Smooth muscle cell (in vitro differentiated cells): ENCODE measurements around the gene IMPDH1. TPM values are rescaled to one million over a fixed set of nuclear protein-coding genes. Genes with fewer than 3 reads are reported as not detected.

Source experiments
- DNase-seq: peaks from one replicate; lab custom pipeline; 2025; ENCODE audit not compliant: unreplicated experiment; lab: John Stamatoyannopoulos, UW
- H2AFZ ChIP-seq: fragments of 200-600 bp; sonication (generic); 2 replicates; pipeline ENCODE4 v1.6.0; 2016; ENCODE audit warnings: antibody characterized with exemption, low read depth, mild to moderate bottlenecking
- H3F3A ChIP-seq: fragments of 200-600 bp; sonication (generic); 2 replicates; pipeline ENCODE4 v1.6.0; 2017; ENCODE audit warnings: antibody characterized with exemption, low read depth
- H3K27ac ChIP-seq: fragments of 200-600 bp; sonication (generic); 2 replicates; pipeline ENCODE4 v1.5.1; 2016; ENCODE audit warnings: low read depth, mild to moderate bottlenecking
- H3K27me3 ChIP-seq: fragments of 200-600 bp; sonication (generic); 2 replicates; pipeline ENCODE4 v1.6.1; 2016; ENCODE audit warnings: low read depth, mild to moderate bottlenecking
- H3K36me3 ChIP-seq: fragments of 200-600 bp; sonication (generic); 2 replicates; pipeline ENCODE4 v1.5.1; 2016; ENCODE audit warnings: low read depth
- H3K4me1 ChIP-seq: fragments of 200-600 bp; sonication (generic); 2 replicates; pipeline ENCODE4 v1.5.1; 2016; ENCODE audit warnings: low read depth
- H3K4me2 ChIP-seq: fragments of 200-600 bp; sonication (generic); 2 replicates; pipeline ENCODE4 v1.6.0; 2016; ENCODE audit warnings: mild to moderate bottlenecking
- H3K4me3 ChIP-seq: fragments of 200-600 bp; sonication (generic); 2 replicates; pipeline ENCODE4 v1.5.1; 2016; ENCODE audit warnings: mild to moderate bottlenecking
- H3K79me2 ChIP-seq: fragments of 200-600 bp; sonication (generic); 2 replicates; pipeline ENCODE4 v1.6.0; 2016; ENCODE audit warnings: low read depth, mild to moderate bottlenecking
- H3K9ac ChIP-seq: fragments of 200-600 bp; sonication (generic); 2 replicates; pipeline ENCODE4 v1.6.0; 2016; ENCODE audit warnings: low read depth
- H3K9me3 ChIP-seq: fragments of 200-600 bp; sonication (generic); replicated peaks from 2 replicates; pipeline ENCODE4 v1.5.1; 2016; ENCODE audit warnings: low read depth
- H4K20me1 ChIP-seq: fragments of 200-600 bp; sonication (generic); 2 replicates; pipeline ENCODE4 v1.6.0; 2016; ENCODE audit warnings: low read depth
- WGBS: methylation state at CpG from one replicate; pipeline ENCODE4 v1.1.7; 2016; ENCODE audit warnings: low lambda C conversion rate; 5-methylcytosine and 5-hydroxymethylcytosine counted together
- polyA plus RNA-seq: library from polyadenylated mRNA; unstranded; fragments of >200 nt; fragmentation: Nextera tagmentation; extraction: Ambion mirVana; gene quantifications from 2 replicates; pipeline ENCODE4 v1.2.1, GENCODE V29; 2016
- total RNA-seq: library from RNA; depleted of rRNA; stranded (reverse); fragments of >200 nt; gene quantifications from 2 replicates; pipeline ENCODE4 v1.2.3, GENCODE V29; 2014
- TF ChIP-seq, protein P1 (sequence below): fragments of 200-600 bp; sonication (generic); IDR thresholded peaks from 2 replicates; pipeline ENCODE4 v1.5.1; 2017; ENCODE audit warnings: borderline replicate concordance, mild to moderate bottlenecking, antibody characterized with exemption; ENCODE audit not compliant: insufficient read depth, poor library complexity, severe bottlenecking

Gene IMPDH1
- total and polyA plus RNA-seq, 2 experiments from 2014 or later, result 48.4 to 129 TPM

DNA sequence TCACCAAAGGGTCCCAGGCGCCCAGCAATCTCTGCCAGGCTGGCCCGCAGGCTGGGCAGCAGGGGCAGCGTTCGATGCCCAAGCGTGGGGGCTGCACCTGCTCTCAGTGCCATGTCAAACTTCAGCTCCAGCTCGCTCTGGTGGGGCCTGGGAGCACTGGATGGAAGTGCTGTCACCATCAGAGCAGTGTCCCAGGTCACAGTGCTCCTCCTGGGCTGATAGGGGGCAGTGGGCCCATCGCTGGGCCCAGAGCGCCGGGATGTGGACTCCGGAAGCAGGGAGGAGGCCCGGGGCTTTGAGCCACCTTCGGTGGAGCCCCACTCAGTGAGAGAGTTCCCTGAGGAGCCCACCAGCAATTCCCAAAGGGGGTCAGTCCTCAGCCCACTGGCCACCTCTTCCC, 50.4 kb downstream of the IMPDH1 start:
- no peak overlapping the region for H3K4me3 ChIP-seq
- no peaks in the 10 kb centered on the region for H3K36me3 ChIP-seq
- no peak overlapping the region for H3K27ac ChIP-seq
- no peak for DNase-seq
- TF ChIP-seq, protein P1, sequence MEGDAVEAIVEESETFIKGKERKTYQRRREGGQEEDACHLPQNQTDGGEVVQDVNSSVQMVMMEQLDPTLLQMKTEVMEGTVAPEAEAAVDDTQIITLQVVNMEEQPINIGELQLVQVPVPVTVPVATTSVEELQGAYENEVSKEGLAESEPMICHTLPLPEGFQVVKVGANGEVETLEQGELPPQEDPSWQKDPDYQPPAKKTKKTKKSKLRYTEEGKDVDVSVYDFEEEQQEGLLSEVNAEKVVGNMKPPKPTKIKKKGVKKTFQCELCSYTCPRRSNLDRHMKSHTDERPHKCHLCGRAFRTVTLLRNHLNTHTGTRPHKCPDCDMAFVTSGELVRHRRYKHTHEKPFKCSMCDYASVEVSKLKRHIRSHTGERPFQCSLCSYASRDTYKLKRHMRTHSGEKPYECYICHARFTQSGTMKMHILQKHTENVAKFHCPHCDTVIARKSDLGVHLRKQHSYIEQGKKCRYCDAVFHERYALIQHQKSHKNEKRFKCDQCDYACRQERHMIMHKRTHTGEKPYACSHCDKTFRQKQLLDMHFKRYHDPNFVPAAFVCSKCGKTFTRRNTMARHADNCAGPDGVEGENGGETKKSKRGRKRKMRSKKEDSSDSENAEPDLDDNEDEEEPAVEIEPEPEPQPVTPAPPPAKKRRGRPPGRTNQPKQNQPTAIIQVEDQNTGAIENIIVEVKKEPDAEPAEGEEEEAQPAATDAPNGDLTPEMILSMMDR, result no peak
- no peak overlapping the region for H3K9ac ChIP-seq
- H3K4me1 ChIP-seq, result peaks cover 10% of the 10 kb centered on the region
- no peaks in the 10 kb centered on the region for H3K9me3 ChIP-seq
- no peaks in the 10 kb centered on the region for H3K79me2 ChIP-seq
- peaks cover 25% of the 10 kb centered on the region for H3K27me3 ChIP-seq
- H4K20me1 ChIP-seq, result no peaks in the 10 kb centered on the region
- H2AFZ ChIP-seq, result no peak overlapping the region
- 97% methylated on average over 12 of the region's 12 CpGs for WGBS
- peaks cover 6% of the 10 kb centered on the region for H3F3A ChIP-seq
- H3K4me2 ChIP-seq, result no peak overlapping the region

DNA sequence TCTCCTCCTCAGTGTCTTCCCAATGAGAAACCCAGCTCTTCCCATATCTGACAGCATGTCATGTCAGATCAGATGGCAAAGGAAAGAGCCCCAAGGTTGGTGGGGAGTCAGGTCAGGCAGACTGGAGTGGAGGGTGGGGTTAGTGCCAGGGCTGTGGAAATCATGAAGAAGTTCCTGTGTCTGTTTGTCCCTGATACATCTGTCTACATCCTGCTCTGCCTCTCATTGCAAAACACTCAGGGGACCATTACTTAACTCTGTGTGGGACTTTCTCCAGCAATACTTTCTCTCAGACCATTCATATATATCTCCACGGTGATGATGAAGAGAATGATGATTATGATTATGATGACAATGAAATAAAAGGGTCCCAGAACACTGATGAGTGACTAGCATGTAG, 51.5 kb downstream of the IMPDH1 start:
- H3K27me3 ChIP-seq, result peaks cover 23% of the 10 kb centered on the region
- H3K79me2 ChIP-seq, result no peaks in the 10 kb centered on the region

DNA sequence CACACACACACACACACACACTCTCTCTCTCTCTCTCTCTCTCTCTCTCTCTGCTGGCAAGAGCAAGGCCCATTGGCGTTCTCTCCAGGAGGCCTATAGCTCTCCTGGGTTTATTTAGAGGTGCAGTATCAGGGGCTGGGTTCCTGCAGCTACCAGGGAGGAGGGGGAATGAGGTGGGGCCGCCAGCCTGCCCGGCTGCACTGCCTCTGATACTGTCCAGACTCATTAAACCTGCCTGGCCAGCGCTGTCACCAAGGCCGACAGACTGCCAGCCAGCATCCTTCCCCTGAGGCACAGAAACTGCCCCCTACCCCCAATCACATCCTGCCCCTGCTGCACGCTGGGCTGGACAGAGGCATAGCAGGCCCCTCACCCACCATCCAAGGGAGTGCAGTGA, 52.6 kb downstream of the IMPDH1 start:
- WGBS, result 31% methylated on average over 6 of the region's 6 CpGs
- DNase-seq, result no peak
- Histone ChIP-seq H4K20me1 (no peaks in the 10 kb centered on the region), H3K4me1 (peaks cover 10% of the 10 kb centered on the region), H3F3A (peaks cover 2% of the 10 kb centered on the region), H3K4me2 (no peak overlapping the region), H3K9ac (no peak overlapping the region), H3K79me2 (no peaks in the 10 kb centered on the region), H3K9me3 (no peaks in the 10 kb centered on the region), H3K36me3 (no peaks in the 10 kb centered on the region), H2AFZ (no peak overlapping the region), H3K27me3 (peaks cover 25% of the 10 kb centered on the region), H3K4me3 (no peak overlapping the region), H3K27ac (no peak overlapping the region)
- TF ChIP-seq, protein P1, result no peak

More for the DNA sequence above, 51.5 kb downstream of the IMPDH1 start:
- no peak for DNase-seq
- Histone ChIP-seq H4K20me1 (no peaks in the 10 kb centered on the region), H3K36me3 (no peaks in the 10 kb centered on the region), H3F3A (peaks cover 6% of the 10 kb centered on the region), H2AFZ (no peak overlapping the region), H3K4me1 (peaks cover 10% of the 10 kb centered on the region), H3K9me3 (no peaks in the 10 kb centered on the region), H3K9ac (no peak overlapping the region), H3K27ac (no peak overlapping the region), H3K4me2 (no peak overlapping the region), H3K4me3 (no peak overlapping the region)
- WGBS, result 81% methylated on average over 1 of the region's 1 CpG
- TF ChIP-seq, protein P1, result no peak

DNA sequence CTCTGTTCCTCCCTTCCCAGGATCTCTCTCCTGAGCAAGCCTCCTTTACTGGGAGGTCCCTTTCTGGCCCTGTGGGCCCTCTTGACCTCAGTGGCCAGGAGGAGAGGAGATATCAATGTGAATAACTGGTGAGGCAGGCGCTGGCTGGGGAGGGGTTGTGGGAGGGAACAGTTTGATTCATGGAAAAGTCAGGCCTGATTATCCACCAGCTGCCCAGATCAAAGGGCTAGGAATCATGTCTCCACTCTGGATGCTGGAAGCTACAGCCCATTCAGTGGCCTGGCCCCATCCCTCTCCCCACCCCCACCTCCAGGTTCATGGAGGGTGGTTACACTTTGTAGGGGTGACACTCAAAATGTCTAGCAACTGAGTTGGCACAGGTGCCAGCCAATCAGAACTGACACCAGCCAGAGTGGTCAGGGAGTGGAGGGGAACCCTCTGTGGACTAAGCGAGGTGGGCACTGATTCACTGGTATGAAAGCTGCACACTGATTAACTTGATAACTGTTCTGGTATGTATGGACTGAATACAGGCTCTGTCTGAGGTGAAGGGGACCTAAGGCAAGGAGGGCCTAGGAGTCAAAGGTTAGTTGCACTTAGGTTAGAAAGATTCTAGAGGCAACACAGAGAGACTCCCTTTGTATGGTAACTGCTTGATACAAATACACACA, 53.1 kb downstream of the IMPDH1 start:
- Histone ChIP-seq H3K4me3 (no peak overlapping the region), H3K79me2 (no peaks in the 10 kb centered on the region), H4K20me1 (no peaks in the 10 kb centered on the region), H3K27ac (no peak overlapping the region), H2AFZ (no peak overlapping the region), H3K27me3 (peaks cover 22% of the 10 kb centered on the region), H3K36me3 (no peaks in the 10 kb centered on the region), H3K9ac (no peak overlapping the region), H3K9me3 (no peaks in the 10 kb centered on the region), H3K4me1 (peaks cover 5% of the 10 kb centered on the region), H3K4me2 (no peak overlapping the region), H3F3A (no peaks in the 10 kb centered on the region)
- TF ChIP-seq, protein P1, result no peak
- 56% methylated on average over 2 of the region's 2 CpGs for WGBS
- DNase-seq, result no peak
